K562 (cell line): ENCODE results near the gene CCDC127.

Experiments used
- ARID3A ChIP-seq: IDR thresholded peaks from 2 replicates; pipeline ENCODE4 v1.6.1; 2012; ENCODE audit warnings: low read depth, low read length, improper control_type of control experiment, borderline replicate concordance
- CHAMP1 ChIP-seq: fragments of 450-650 bp; IDR thresholded peaks from 2 replicates; pipeline ENCODE4 v1.6.1; 2016; ENCODE audit warnings: mild to moderate bottlenecking
- CTCF ChIP-seq, 3 experiments: IDR thresholded peaks in 2 of 3; conservative IDR thresholded peaks in 1 of 3; 2 replicates each; pipeline ENCODE4 v1.5.1; 2011 to 2012; ENCODE audit warnings: low read length in 3 of 3, mild to moderate bottlenecking in 3 of 3, control low read depth in 2 of 3, improper control_type of control experiment in 1 of 3, inconsistent platforms in 1 of 3, low read depth in 1 of 3, mixed read lengths in 1 of 3, moderate library complexity in 1 of 3; ENCODE audit not compliant: insufficient read depth in 2 of 3
- EZH2 ChIP-seq: IDR thresholded peaks from 2 replicates; pipeline ENCODE4 v1.6.1; 2012; ENCODE audit warnings: low read depth, mild to moderate bottlenecking, inconsistent platforms, low read length, borderline replicate concordance
- KDM4B ChIP-seq, 2 experiments: fragments of 450-650 bp in 1 of 2; sonication (generic) in 1 of 2; IDR thresholded peaks; 2 replicates each; pipeline ENCODE4 v1.6.1; 2016 to 2017; ENCODE audit warnings: borderline replicate concordance in 2 of 2, antibody characterized with exemption in 1 of 2, low read depth in 1 of 2, mild to moderate bottlenecking in 1 of 2
- REST ChIP-seq, 2 experiments: fragments of 450-650 bp; formaldehyde crosslinking in 1 of 2; IDR thresholded peaks; 2 replicates each; pipeline versions ENCODE4 v1.4.0 to v1.6.1; 2014 to 2020; ENCODE audit warnings: mild to moderate bottlenecking in 2 of 2, borderline replicate concordance in 1 of 2, low read depth in 1 of 2
- ZC3H4 ChIP-seq: sonication (generic); formaldehyde crosslinking; IDR thresholded peaks from 2 replicates; pipeline ENCODE4 v1.9.0; 2021; ENCODE audit warnings: missing genetic modification reagents, borderline replicate concordance
- ZNF398 ChIP-seq: fragments of 250-450 bp; sonication (Bioruptor Pico); IDR thresholded peaks from 2 replicates; pipeline ENCODE4 v1.8.0; 2021; ENCODE audit warnings: moderate library complexity, mild to moderate bottlenecking, inconsistent platforms

- no peak for TF ChIP-seq CTCF (IDR thresholded peaks at IDR 0.05 in 2 of 3, conservative IDR thresholded peaks at IDR 0.05 in 1 of 3; ENCODE audit: insufficient read depth in 2 of 3, low read depth in 1 of 3, low read length in 3 of 3)
- TF ChIP-seq CHAMP1 = no peak
- TF ChIP-seq EZH2 = no peak
- no peak for TF ChIP-seq KDM4B (IDR thresholded peaks at IDR 0.05; ENCODE audit: borderline replicate concordance in 2 of 2, low read depth in 1 of 2)
- no peak for TF ChIP-seq ZC3H4 (CRISPR knock-in tag)
- no peak for TF ChIP-seq ARID3A
- TF ChIP-seq REST (IDR thresholded peaks at IDR 0.05; ENCODE audit: borderline replicate concordance) = no peak
- TF ChIP-seq REST (CRISPR knock-in tag; IDR thresholded peaks at IDR 0.05; ENCODE audit: low read depth) = no peak
- no peak for TF ChIP-seq ZNF398
Observed at GRCh38 chr5:163841-164240, 54.1 kb downstream of the CCDC127 start.
